Dermis blood vessel endothelial cell (primary cell): ENCODE measurements around the gene COMTD1. TPM values are rescaled to one million over a fixed set of nuclear protein-coding genes. Genes with fewer than 3 reads are reported as not detected.

Experiments
- DNase-seq: peaks from one replicate; pipeline ENCODE4 v3.0.0; 2010
- total RNA-seq: library from RNA; depleted of rRNA; stranded (reverse); fragments of >200 nt; gene quantifications from 2 replicates; pipeline ENCODE4 v1.2.3, GENCODE V29; 2014

The COMTD1 gene
- total RNA-seq, 1 donor from 2014 or later = 23.0 TPM

DNA sequence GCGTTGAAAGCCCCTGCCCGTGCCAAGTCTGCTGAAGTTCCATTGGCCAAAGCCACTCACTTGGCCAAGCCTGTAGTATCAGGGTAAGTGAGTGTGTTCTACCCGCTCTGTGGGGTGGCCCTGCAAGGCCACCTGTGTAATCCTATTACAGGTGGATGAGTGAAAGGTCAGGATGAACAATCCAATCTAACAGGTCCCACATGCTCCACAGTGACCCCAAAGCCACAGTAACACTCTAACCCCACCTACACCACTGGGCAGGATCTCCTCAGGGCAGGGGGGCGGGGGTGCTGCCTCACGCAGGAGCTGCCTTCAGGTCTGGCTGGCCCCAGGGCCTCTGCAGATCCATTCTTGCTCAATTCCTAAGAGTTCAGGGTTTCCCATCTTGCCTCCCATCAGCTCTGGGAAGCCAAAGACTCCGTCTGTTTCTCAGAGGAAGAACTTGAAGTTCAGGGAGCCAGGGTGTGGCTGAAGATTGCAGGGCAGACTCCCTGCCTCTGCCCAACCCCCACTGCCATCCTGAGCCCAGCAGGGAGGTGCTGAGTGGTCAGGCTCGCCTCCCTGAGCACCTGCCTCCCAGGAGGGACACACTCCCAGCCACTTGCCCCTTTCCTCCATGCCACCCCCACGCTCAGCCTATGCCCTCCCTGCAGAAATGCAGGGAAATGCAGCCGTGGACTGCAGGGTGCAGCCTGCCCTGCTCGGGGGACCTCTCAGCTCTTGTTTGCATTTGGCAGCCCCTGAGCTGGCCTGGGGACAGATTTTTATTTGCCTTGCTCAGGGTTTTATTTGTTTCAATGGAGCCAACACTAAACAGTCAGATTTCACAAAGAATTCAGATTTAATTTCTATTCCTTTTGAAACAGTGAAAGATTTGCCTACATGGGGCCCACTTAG is 9.8 kb upstream of the COMTD1 start:
- no peak for DNase-seq

DNA sequence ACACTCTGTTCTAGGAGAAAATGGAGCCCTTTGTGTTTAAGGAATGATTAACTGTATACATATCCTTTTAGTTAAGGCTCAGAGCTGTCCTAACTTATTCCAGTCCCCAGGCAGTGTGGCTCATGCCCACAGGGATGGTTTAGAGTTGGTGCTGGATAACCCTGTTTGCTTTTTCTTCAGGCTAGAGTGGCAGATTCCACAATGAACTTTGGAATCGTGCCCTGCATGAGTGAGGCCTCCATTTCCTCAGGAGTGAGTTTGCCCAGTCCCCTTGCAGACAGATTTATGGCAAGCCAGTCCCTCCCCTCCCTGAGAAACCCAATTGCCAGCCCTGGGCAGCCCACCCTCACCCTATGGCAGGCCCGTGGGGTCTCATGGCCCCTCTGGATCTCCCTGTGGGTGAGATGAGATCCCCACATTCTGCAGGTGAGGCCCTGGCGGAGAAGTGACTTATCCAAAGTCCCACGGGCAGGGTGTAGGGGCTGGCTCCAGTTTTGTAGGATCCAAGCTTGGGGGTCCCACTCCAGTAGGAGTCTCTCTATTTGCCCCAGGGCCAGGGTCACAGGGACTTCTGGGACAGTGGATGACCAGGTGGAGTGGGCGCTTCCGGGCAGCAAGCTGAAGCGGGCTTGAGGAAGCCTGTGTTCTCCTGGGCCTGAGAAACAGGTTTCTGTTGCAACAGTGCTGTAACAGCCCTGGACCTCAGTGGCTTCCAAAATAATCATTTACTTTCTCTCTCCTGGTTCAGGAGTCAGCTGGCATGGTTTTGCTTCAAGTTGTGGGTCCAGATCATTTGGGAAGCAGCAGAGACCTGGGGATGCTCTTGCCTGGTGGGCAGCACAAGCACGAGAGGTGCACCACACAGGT is 9.0 kb upstream of the COMTD1 start:
- DNase-seq = no peak

DNA sequence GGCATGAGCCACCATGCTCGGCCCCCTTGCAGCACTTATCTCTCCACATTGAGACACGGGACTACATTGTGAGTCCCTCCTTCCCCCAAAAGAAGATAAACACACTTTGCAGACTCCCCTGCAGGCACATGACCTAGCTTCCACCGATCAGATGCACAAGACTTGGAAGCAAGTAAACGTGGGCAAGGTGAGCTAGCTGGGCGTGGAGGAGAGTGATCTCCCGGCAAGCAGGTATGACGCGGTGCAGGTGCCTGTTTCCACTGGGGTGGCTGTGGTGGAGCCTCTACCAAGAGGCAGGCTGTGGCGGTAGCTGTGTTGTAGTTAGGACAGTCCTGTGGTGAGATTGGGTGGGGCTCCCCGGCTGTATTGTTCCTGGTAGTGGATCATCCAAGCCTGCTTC is 7.7 kb upstream of the COMTD1 start:
- no peak for DNase-seq

DNA sequence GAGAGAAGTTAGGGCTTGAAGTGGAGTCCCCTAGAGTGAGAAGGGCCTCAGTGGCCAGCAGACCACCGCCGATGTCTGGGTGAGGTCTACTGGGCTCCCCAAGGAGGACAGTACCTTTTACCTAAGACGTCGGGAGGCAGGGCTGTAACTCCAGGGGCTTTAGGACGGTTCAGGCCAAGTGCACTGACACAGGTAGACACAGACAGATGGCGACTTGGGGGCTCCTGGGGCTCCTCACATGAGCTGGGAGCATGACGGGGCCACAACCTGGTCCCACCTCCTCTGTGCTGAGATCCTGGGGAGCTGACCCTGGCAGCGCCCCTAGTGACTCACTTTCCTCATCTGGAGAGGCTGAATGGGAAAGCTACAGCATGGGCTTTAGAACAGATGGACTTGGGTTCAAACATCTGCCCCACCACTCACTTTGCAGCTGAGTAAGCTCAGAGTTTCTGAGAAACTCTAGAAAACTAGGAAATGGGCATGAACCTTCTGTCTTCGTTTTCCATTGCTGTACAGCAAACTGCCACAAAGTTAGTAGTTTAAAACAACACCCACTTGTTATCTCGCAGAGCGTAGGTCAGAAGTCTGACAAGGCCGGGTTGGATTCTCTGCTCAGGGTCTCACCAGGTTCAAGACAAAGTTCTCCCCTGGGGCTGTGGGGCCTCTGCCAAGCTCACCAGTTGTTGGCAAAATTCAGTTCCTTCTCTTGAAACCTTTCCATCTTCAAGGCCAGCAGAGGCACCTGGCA is 4.7 kb upstream of the COMTD1 start:
- no peak for DNase-seq

DNA sequence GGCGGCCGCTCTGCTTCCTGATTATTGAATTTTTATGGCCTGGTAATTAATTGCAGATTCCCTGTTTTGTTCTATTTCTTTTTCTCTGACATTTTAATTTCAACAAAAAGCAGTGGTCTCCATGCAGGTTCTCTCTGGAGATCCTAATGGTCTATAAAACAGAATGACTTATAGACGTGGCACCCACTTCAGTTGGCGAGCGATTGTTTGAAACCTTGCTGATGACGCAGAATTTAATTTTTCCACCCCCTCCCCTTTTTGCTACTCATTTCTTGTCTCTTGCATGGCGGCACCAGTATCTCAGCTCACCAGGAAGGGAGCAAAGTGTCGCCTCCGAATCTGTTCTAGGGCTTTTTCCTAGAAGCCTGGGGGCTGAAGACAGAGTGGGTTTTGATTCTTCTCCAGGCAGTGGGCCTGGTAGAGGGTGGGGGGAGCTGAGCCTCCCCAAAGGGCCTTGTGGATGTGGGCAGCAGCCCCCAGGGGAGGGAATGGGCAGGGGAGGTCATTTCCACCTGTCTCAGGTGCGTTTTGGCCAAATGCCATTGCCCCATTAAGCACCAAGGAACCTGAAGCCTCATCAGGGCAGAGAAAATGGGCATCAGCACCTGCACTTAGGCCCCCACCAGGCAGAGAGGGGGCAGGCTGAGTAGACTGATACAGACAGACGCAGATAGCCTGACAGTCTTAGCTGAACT is 3.5 kb upstream of the COMTD1 start:
- DNase-seq = no peak

GRCh38 chr10:75238182-75239095 is 2.7 kb upstream of the COMTD1 start:
- no peak for DNase-seq

GRCh38 chr10:75236178-75236825 is 545 bp upstream of the COMTD1 start:
- no peak for DNase-seq

GRCh38 chr10:75234683-75235374 is 928 bp downstream of the COMTD1 start:
- peak; percentile 32 for DNase-seq

GRCh38 chr10:75234017-75234682 is 1.6 kb downstream of the COMTD1 start:
- DNase-seq = peak; percentile 91

DNA sequence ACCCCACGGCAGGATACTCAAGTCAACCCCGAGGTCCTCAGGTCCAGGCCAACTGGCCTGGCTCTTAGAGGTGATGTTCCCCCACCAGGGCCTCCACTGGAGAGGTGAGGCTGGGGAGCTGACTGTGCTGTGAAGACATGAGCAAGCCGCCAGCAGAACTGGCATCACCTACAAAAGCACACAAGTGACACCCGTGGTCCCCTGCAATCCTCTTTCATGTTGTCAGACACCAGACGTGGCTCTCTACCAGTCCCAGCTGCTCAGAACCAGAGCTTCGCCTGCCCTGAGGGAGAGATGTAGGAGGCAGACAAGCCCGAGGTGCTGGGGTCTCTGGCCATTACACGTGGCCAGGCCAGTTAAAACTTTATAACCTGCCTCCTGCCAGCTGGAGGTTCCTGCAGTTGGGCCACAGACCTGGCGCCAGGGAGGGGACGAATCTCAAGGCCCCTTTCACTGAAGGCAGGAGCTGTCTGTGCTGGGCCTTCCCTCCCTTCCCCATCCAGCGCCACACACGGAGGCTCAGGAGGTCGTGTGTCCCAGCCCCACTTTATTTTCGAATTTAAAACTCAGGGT is 2.2 kb downstream of the COMTD1 start:
- DNase-seq = no peak

DNA sequence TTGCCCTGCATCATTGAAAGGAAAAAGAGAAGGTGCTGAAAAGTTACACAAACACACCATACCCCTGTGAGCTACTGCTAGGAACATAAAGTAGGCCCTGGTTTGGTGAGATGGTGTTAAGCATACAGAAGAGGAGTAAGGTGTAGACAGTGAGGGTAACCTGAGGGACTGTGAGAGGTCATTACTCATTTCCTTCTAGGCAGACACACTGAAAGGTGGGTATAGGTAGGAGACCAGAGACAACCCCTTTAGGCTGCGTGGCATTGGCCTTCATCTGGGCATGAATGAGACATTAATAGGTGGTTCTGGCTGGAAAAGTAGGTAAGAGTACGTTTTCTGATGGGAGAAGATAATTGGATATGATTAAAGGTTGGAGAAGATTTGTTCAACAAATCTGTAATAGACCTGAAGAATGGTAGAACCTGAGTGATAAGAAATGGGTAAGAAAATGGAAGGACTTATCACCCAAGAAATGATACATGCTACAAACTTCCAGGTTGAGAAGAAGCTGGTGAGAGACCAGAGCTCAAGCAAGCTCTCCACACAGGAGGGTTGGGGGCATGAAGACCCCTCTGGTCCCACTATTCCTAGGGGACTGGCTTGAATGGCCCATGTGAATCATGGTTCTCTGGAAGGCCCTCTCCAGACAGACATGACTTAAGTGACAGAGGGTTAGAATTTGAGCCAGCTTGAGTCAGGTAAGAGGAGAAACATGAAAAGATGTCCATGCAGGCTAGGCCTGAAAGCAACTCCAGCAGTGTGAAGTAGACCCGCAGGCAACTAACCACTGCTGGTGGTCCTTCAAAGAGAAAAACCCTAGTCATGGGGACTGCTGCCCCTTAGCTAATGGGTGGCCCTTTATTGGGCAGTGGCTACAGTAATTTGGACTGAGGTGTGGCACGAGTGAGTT is 3.8 kb downstream of the COMTD1 start:
- no peak for DNase-seq

DNA sequence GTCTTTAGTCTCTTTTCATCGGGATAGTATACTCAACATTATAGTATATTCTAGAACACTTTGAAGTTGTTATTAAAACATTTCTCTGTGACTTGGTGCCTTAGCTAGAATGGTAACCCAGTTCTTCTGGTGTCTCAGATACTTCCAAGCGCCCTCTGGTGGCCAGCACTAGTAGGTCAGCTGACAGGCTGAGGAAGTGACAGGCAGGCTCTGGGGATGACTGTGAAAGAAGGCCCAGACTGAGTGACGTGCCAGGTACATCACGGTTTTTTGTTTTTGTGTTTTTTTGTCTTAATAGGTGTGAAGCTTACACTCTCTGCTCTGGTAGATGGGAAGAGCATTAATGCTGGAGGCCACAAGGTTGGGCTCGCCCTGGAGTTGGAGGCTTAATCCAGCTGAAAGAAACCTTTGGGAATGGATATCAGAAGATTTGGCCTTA is 5.1 kb downstream of the COMTD1 start:
- DNase-seq = peak; percentile 96

- peak; percentile 59 for DNase-seq
These were observed 5.8 kb downstream of the COMTD1 start for GRCh38 chr10:75229971-75230370.

DNA sequence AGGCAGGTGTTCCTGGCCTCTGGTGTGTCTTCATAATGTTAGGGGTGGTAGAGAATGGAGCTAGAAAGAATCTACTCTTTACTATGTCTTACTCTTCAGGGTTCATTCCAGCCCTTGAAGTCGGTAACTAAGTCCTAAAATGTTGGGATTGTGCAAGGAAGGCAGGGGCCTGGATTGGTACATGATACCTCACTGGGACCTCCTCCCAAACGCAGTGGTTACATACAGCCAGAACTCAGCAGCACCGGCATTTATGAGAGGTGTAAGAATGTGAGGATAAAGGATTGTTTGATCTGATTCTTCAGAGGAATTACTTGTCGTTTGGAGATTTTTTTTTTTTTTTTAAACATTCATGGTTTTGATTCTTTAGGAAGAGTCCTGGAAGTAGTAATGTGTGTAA is 6.9 kb downstream of the COMTD1 start:
- DNase-seq = no peak

GRCh38 chr10:75228278-75228677 is 7.5 kb downstream of the COMTD1 start:
- no peak for DNase-seq

DNA sequence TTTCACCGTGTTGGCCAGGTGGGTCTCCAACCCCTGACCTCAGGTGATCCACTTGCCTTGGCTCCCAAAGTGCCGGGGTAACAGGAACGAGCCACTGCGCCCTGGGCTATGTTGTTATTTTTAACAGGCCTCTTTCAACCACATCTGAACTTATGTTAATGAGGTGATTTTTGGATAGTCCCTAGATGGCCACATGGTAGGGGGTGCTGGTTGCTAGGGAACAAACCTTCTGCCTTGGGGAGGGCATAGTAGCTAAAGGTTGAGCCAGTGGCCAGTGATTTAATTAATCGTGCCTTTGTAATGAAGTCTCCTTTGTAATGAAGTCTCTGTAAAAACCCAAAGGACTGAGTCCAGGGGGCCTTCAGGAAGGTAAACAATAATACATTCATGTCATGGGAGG is 9.1 kb downstream of the COMTD1 start:
- DNase-seq = no peak

DNA sequence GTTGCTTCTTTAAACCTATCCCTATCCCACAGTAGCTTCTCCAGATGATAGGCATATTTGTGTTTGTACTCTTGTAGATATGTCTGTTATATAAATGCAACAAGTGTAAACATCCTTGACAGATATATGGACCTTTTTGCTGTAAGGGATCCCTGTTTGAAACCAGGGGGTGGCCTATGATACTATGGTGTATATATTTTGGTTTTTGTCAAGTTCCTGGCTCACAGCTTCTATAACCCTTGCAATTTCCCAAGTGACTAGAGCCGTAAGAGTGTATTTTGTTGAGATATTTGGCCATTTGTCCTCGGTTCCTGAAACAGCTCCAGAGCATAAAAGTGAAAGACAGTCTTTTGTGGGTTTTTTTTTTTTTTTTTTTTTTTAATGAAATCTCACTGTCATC is 9.7 kb downstream of the COMTD1 start:
- DNase-seq = no peak

- no peak for DNase-seq
These were observed 12.2 kb downstream of the COMTD1 start for GRCh38 chr10:75223507-75223906.
